OCI-M2 (cell line): ENCODE results near the gene HYAL2.

Experiments
- DNase-seq: peaks from one replicate; lab custom pipeline; 2025; ENCODE audit not compliant: unreplicated experiment; lab: John Stamatoyannopoulos, UW

Gene HYAL2

GRCh38 chr3:50322386-50323091 is at the start of gene HYAL2:
Gene HYAL2, minus strand, starts transcription at chr3:50322745. Its CDS starts 2,256 bp downstream, at chr3:50320489.
- no peak for DNase-seq

- DNase-seq, result no peak
Measured at GRCh38 chr3:50371133-50371685, 48.7 kb upstream of the HYAL2 start.

- DNase-seq, result no peak
Measured at GRCh38 chr3:50370594-50370993, 48.0 kb upstream of the HYAL2 start.

GRCh38 chr3:50369012-50369670 is 46.6 kb upstream of the HYAL2 start:
- DNase-seq, result no peak

- DNase-seq, result no peak
Measured at GRCh38 chr3:50365842-50366220, 43.3 kb upstream of the HYAL2 start.

- DNase-seq, result no peak
Measured at GRCh38 chr3:50365080-50365841, 42.7 kb upstream of the HYAL2 start.

- DNase-seq, result no peak
Measured at GRCh38 chr3:50364573-50365079, 42.1 kb upstream of the HYAL2 start.

- no peak for DNase-seq
Measured at GRCh38 chr3:50359760-50360110, 37.2 kb upstream of the HYAL2 start.

GRCh38 chr3:50358911-50359759 is 36.6 kb upstream of the HYAL2 start, which contains the start of gene TMEM115:
Gene TMEM115, minus strand, starts transcription at chr3:50359521. Its CDS starts 458 bp downstream, at chr3:50359063.
- DNase-seq, result peak; percentile 57

- no peak for DNase-seq
Measured at GRCh38 chr3:50358355-50358910, 35.9 kb upstream of the HYAL2 start.

- DNase-seq, result no peak
Measured at GRCh38 chr3:50357481-50357880, 34.9 kb upstream of the HYAL2 start.

GRCh38 chr3:50356553-50356952 is 34.0 kb upstream of the HYAL2 start:
- no peak for DNase-seq

GRCh38 chr3:50355829-50356552 is 33.4 kb upstream of the HYAL2 start:
- no peak for DNase-seq

- DNase-seq, result no peak
Measured at GRCh38 chr3:50354850-50355249, 32.3 kb upstream of the HYAL2 start.

- no peak for DNase-seq
Measured at GRCh38 chr3:50354186-50354764, 31.7 kb upstream of the HYAL2 start.

GRCh38 chr3:50353245-50354004 is 30.9 kb upstream of the HYAL2 start:
- DNase-seq, result no peak

- DNase-seq, result no peak
Measured at GRCh38 chr3:50352781-50353180, 30.2 kb upstream of the HYAL2 start.

GRCh38 chr3:50351323-50351697 is 28.8 kb upstream of the HYAL2 start:
- no peak for DNase-seq
